Inflammatory macrophage treated with lipopolysaccharide for 1 hour (primary cell): Measurements from ENCODE around the gene LDLRAD3.

Source experiments
- DNase-seq, 2 donors: peaks; one replicate each; pipeline ENCODE4 v3.0.0-alpha.2; 2020 to 2022

The LDLRAD3 gene

GRCh38 chr11:36216061-36216615 lies 272.3 kb downstream of the LDLRAD3 start:
- no peak for DNase-seq

- DNase-seq, result no peak
Measured at GRCh38 chr11:36218283-36218921, 274.5 kb downstream of the LDLRAD3 start.

GRCh38 chr11:36219996-36220395 lies 276.1 kb downstream of the LDLRAD3 start:
- DNase-seq, result no peak

GRCh38 chr11:36222831-36223635 lies 279.2 kb downstream of the LDLRAD3 start:
- no peak for DNase-seq

- DNase-seq, result no peak
Measured at GRCh38 chr11:36224209-36224882, 280.5 kb downstream of the LDLRAD3 start.

- no peak for DNase-seq
Measured at GRCh38 chr11:36227044-36227443, 283.2 kb downstream of the LDLRAD3 start.

GRCh38 chr11:36228689-36229088 lies 284.8 kb downstream of the LDLRAD3 start:
- no peak for DNase-seq

- DNase-seq, result no peak
Measured at GRCh38 chr11:36229091-36229705, 285.3 kb downstream of the LDLRAD3 start.

- no peak for DNase-seq
Measured at GRCh38 chr11:36230779-36231699, 287.2 kb downstream of the LDLRAD3 start.

- DNase-seq, result no peak
Measured at GRCh38 chr11:36233204-36233603, 289.3 kb downstream of the LDLRAD3 start.

GRCh38 chr11:36234825-36235224 lies 291.0 kb downstream of the LDLRAD3 start:
- no peak for DNase-seq

GRCh38 chr11:36235750-36236149 lies 291.9 kb downstream of the LDLRAD3 start:
- DNase-seq, result no peak

GRCh38 chr11:36237391-36237790 lies 293.5 kb downstream of the LDLRAD3 start:
- no peak for DNase-seq

GRCh38 chr11:36238036-36238631 lies 294.3 kb downstream of the LDLRAD3 start:
- DNase-seq, result peak; percentile 25 to 77

- no peak for DNase-seq
Measured at GRCh38 chr11:36238881-36239280, 295.0 kb downstream of the LDLRAD3 start.

GRCh38 chr11:36239636-36240035 lies 295.8 kb downstream of the LDLRAD3 start:
- no peak for DNase-seq

GRCh38 chr11:36240173-36240572 lies 296.3 kb downstream of the LDLRAD3 start:
- peak; percentile 32 to 70 for DNase-seq

- DNase-seq, result no peak
Measured at GRCh38 chr11:36240801-36241200, 296.9 kb downstream of the LDLRAD3 start.

GRCh38 chr11:36241497-36241896 lies 297.6 kb downstream of the LDLRAD3 start:
- DNase-seq, result peak; percentile 47 to 49

- DNase-seq, result no peak
Measured at GRCh38 chr11:36243641-36244040, 299.8 kb downstream of the LDLRAD3 start.

GRCh38 chr11:36247493-36247892 lies 303.6 kb downstream of the LDLRAD3 start:
- no peak for DNase-seq
